Measurements from ENCODE around the gene MED16. TPM values are rescaled to one million over a fixed set of nuclear protein-coding genes. Genes with fewer than 3 reads are reported as not detected.

MED16 gene
- total RNA-seq, 2 experiments from 2014 or later: 19.1 to 54.3 TPM

DNA sequence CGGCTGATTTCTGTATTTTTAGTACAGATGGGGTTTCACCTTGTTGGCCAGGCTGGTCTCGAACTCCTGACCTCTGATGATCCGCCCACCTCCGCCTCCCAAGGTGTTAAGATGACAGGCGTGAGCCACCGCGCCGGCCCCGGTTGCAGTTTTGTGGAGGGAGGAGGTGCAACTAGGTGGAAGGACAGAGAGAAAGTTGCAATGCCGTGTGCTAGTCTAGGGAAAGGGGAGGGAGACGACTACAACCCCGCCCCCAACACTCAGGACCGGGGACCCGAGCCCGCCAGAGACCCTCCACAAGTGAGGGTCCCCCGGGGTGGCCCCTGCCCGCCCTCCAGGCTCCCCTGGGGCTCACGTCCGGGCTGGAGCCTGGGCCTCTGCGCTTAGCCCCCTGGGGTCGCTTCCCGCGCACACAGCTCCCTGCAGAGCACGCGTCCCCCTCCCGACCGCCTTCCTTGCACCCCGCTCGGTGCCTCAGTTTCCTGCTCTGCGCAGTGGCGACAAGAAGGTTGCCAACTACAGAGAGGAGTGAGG is 31.6 kb upstream of the MED16 start:
- BruUV-seq (replicated peaks): no TSS peak
- H3K4me3 ChIP-seq (ENCODE audit: low read depth, low read length, poor library complexity, severe bottlenecking): peak overlapping the region; percentile 91
- no peaks in the 10 kb centered on the region for H3K9me2 ChIP-seq (ENCODE audit: insufficient read depth, low read length)
- ChIA-PET CTCF (ENCODE audit: unreplicated experiment) (no interaction called here), POLR2A (interaction anchor here (2.5 kb wide), 1 partner anchor 60 kb away, joined by 7 read pairs; the partner anchor contains the start of gene WDR18)
- H4K20me1 ChIP-seq (ENCODE audit: insufficient read depth, low read length): no peaks in the 10 kb centered on the region
- H2AFZ ChIP-seq (ENCODE audit: low read length): peak overlapping the region; percentile 62
- no peak for DNase-seq (ENCODE audit: low spot score)
- no peaks in the 10 kb centered on the region for H3K9me3 ChIP-seq (ENCODE audit: low read length)
- no peaks in the 10 kb centered on the region for H3K36me3 ChIP-seq (ENCODE audit: insufficient read depth, low read length)
- H3K79me2 ChIP-seq (ENCODE audit: insufficient read depth, low read depth, low read length): no peaks in the 10 kb centered on the region
- intact Hi-C loops (cut with micrococcal nuclease; ENCODE audit: unreplicated experiment): loop anchor here (1.0 to 2.0 kb wide), 2 partner anchors 22 to 60 kb away; partner anchors contain the start of gene WDR18
- peak overlapping the region; percentile 49 for H3K27ac ChIP-seq (ENCODE audit: low read depth, low read length, poor library complexity, severe bottlenecking)
- peak overlapping the region; percentile 99 for H3K4me2 ChIP-seq (ENCODE audit: low read length)
- no peak for TF ChIP-seq EZH2phosphoT487 (IDR thresholded peaks at IDR 0.05; ENCODE audit: borderline replicate concordance, low read depth, low read length)
- TF ChIP-seq, protein P1, sequence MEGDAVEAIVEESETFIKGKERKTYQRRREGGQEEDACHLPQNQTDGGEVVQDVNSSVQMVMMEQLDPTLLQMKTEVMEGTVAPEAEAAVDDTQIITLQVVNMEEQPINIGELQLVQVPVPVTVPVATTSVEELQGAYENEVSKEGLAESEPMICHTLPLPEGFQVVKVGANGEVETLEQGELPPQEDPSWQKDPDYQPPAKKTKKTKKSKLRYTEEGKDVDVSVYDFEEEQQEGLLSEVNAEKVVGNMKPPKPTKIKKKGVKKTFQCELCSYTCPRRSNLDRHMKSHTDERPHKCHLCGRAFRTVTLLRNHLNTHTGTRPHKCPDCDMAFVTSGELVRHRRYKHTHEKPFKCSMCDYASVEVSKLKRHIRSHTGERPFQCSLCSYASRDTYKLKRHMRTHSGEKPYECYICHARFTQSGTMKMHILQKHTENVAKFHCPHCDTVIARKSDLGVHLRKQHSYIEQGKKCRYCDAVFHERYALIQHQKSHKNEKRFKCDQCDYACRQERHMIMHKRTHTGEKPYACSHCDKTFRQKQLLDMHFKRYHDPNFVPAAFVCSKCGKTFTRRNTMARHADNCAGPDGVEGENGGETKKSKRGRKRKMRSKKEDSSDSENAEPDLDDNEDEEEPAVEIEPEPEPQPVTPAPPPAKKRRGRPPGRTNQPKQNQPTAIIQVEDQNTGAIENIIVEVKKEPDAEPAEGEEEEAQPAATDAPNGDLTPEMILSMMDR (conservative IDR thresholded peaks at IDR 0.05; ENCODE audit: low read length): no peak
- peaks cover 21% of the 10 kb centered on the region for H3K4me1 ChIP-seq (ENCODE audit: insufficient read depth, low read length, poor library complexity, severe bottlenecking)

DNA sequence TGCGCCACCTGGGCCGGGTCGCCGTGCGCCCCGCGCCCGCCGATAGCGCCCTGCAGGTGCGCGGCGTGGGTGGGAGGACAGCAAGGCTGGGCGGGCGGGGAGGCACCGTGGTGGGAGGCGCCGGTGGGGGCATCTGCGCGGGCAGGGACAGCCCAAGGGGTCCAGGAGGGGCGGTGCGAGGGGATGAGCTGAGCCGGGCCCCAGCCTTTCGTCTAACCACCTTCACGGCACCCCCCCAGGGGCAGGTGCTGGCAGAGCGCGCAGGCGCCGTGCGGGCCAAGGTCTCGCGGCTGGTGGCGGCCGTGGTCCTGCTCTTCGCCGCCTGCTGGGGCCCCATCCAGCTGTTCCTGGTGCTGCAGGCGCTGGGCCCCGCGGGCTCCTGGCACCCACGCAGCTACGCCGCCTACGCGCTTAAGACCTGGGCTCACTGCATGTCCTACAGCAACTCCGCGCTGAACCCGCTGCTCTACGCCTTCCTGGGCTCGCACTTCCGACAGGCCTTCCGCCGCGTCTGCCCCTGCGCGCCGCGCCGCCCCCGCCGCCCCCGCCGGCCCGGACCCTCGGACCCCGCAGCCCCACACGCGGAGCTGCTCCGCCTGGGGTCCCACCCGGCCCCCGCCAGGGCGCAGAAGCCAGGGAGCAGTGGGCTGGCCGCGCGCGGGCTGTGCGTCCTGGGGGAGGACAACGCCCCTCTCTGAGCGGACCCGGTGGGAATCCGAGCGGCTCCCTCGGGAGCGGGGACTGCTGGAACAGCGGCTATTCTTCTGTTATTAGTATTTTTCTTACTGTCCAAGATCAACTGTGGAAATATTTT is 27.3 kb upstream of the MED16 start:
- DNase-seq (ENCODE audit: low spot score): no peak
- ChIA-PET CTCF (ENCODE audit: unreplicated experiment) (no interaction called here), POLR2A (no interaction called here)
- Histone ChIP-seq H3K4me3 (ENCODE audit: low read depth, low read length, poor library complexity, severe bottlenecking) (no peak overlapping the region), H3K9me3 (ENCODE audit: low read length) (no peaks in the 10 kb centered on the region), H3K36me3 (ENCODE audit: insufficient read depth, low read length) (no peaks in the 10 kb centered on the region), H2AFZ (ENCODE audit: low read length) (no peak overlapping the region), H3K27ac (ENCODE audit: low read depth, low read length, poor library complexity, severe bottlenecking) (no peak overlapping the region), H3K4me1 (ENCODE audit: insufficient read depth, low read length, poor library complexity, severe bottlenecking) (peaks cover 18% of the 10 kb centered on the region), H4K20me1 (ENCODE audit: insufficient read depth, low read length) (no peaks in the 10 kb centered on the region), H3K9me2 (ENCODE audit: insufficient read depth, low read length) (no peaks in the 10 kb centered on the region), H3K4me2 (ENCODE audit: low read length) (no peak overlapping the region), H3K79me2 (ENCODE audit: insufficient read depth, low read depth, low read length) (no peaks in the 10 kb centered on the region)
- TF ChIP-seq EZH2phosphoT487 (IDR thresholded peaks at IDR 0.05; ENCODE audit: borderline replicate concordance, low read depth, low read length): no peak
- TF ChIP-seq, protein P1 (conservative IDR thresholded peaks at IDR 0.05; ENCODE audit: low read length): no peak
- intact Hi-C loops (cut with micrococcal nuclease; ENCODE audit: unreplicated experiment): no loop called here
- BruUV-seq (replicated peaks): no TSS peak
